Spleen (tissue), 11 donors: ENCODE results near the gene NME8. TPM values are rescaled to one million over a fixed set of nuclear protein-coding genes. Genes with fewer than 3 reads are reported as not detected.

Source experiments
- DNase-seq: peaks from one replicate; pipeline ENCODE4 v3.0.0-alpha.2; 2020
- H3K27ac ChIP-seq, 8 donors: fragments of 200-600 bp; sonication (generic) in 7 of 8; 1 replicate in 4 of 8; 2 replicates in 4 of 8; pipeline versions ENCODE4 v1.5.0 to v1.8.0; 2016 to 2021; ENCODE audit warnings: inconsistent platforms in 4 of 8, mild to moderate bottlenecking in 4 of 8, moderate library complexity in 1 of 8
- H3K27me3 ChIP-seq, 7 donors: fragments of 200-600 bp; sonication (generic) in 6 of 7; replicated peaks in 1 of 7; 1 replicate in 4 of 7; 2 replicates in 3 of 7; pipeline versions ENCODE4 v1.5.0 to v1.8.0; 2016 to 2021; ENCODE audit warnings: inconsistent platforms in 3 of 7, mild to moderate bottlenecking in 1 of 7
- H3K36me3 ChIP-seq, 6 donors: fragments of 200-600 bp; sonication (generic) in 5 of 6; 1 replicate in 4 of 6; 2 replicates in 2 of 6; pipeline versions ENCODE4 v1.5.0 to v1.8.0; 2016 to 2021; ENCODE audit warnings: inconsistent platforms in 2 of 6
- H3K4me1 ChIP-seq, 6 donors: fragments of 200-600 bp; sonication (generic) in 5 of 6; 1 replicate in 3 of 6; 2 replicates in 3 of 6; pipeline versions ENCODE4 v1.5.0 to v1.8.0; 2016 to 2021; ENCODE audit warnings: inconsistent platforms in 3 of 6
- H3K4me3 ChIP-seq, 8 donors: fragments of 200-600 bp; sonication (generic) in 7 of 8; 1 replicate in 4 of 8; 2 replicates in 4 of 8; pipeline versions ENCODE4 v1.5.0 to v1.8.0; 2016 to 2021; ENCODE audit warnings: inconsistent platforms in 4 of 8, mild to moderate bottlenecking in 4 of 8, moderate library complexity in 2 of 8
- H3K9me3 ChIP-seq, 8 donors: fragments of 200-600 bp; sonication (generic) in 7 of 8; 1 replicate in 4 of 8; 2 replicates in 4 of 8; pipeline versions ENCODE4 v1.5.0 to v1.8.0; 2016 to 2021; ENCODE audit warnings: inconsistent platforms in 4 of 8
- CTCF ChIP-seq, 11 experiments: fragments of 200-600 bp in 7 of 11; fragments of 450-650 bp in 4 of 11; sonication (generic) in 4 of 11; IDR thresholded peaks in 8 of 11; conservative IDR thresholded peaks in 3 of 11; 1 replicate in 7 of 11; 2 replicates in 4 of 11; pipeline versions ENCODE4 v1.4.0 to v1.8.0; 2016 to 2021; ENCODE audit warnings: antibody characterized with exemption in 11 of 11, inconsistent platforms in 4 of 11, mild to moderate bottlenecking in 1 of 11
- POLR2A ChIP-seq, 3 donors: fragments of 450-650 bp; IDR thresholded peaks; one replicate each; pipeline ENCODE4 v1.5.1; 2017; ENCODE audit warnings: antibody characterized with exemption in 3 of 3, mild to moderate bottlenecking in 1 of 3
- POLR2AphosphoS5 ChIP-seq, 3 donors: sonication (generic); formaldehyde crosslinking; IDR thresholded peaks; one replicate each; pipeline ENCODE4 v1.5.1; 2017; ENCODE audit warnings: antibody characterized with exemption in 3 of 3
- WGBS, 5 donors: extraction: QIAGEN DNeasy Blood & Tissue Kit in 3 of 5; methylation state at CpG; one replicate each; pipeline versions ENCODE4 v1.1.5 to v1.1.7; 2013 to 2018; 5-methylcytosine and 5-hydroxymethylcytosine counted together
- intact Hi-C: fragments of 100-400 bp; cut with DNase I; formaldehyde crosslinking; loops from one replicate; pipeline ENCODE4 v1.15.0; 2023; ENCODE audit warnings: low total_unique reads
- polyA plus RNA-seq, 3 donors: library from polyadenylated mRNA; stranded (reverse); fragments of 200-250 nt; gene quantifications; one replicate each; pipeline ENCODE4 v1.2.1, GENCODE V29; 2013
- total RNA-seq, 7 donors: library from RNA; depleted of rRNA in 3 of 7; stranded (reverse); fragments of >200 nt in 3 of 7; fragmentation: NEBNext Ultra II Directional in 4 of 7; extraction: Animal tissue kit (Norgen Biotek cat#: 25700) in 4 of 7; gene quantifications; one replicate each; pipeline versions ENCODE4 v1.1.0 to v1.2.1, GENCODE V29; 2016 to 2021
- donor health status: healthy with polysubstance abuse.
- donor health status: DM: no; HTN: no; CAD: no; lungs with moderate emphysema.
- donor health status: DM: no; HTN: no; CAD: no.
- donor health status: Bipolar disorder and iron deficiency.
- donor health status: healthy.
- donor health status: DM: no; HTN: no; CAD: no.
- donor health status: DM: yes; HTN: yes; CAD: no.

Gene NME8
- total and polyA plus RNA-seq, 10 donors, result 0.59 to 4.6 (median 2.6) TPM

- Histone ChIP-seq H3K9me3 (peaks cover 5 to 17% (median 10%) of the 10 kb centered on the region in 8 donors), H3K4me3 (no peak overlapping the region), H3K27me3 (no peaks in the 10 kb centered on the region), H3K36me3 (no peaks in the 10 kb centered on the region), H3K27ac (no peak overlapping the region), H3K4me1 (no peaks in the 10 kb centered on the region)
- WGBS, 5 donors, result 79 to 93% (median 86%) methylated on average over 5 of the region's 5 CpGs
- TF ChIP-seq CTCF (IDR thresholded peaks at IDR 0.05 in 8 of 11, conservative IDR thresholded peaks at IDR 0.05 in 3 of 11), result no peak
- no peak for TF ChIP-seq POLR2A (IDR thresholded peaks at IDR 0.05)
- no peak for TF ChIP-seq POLR2AphosphoS5 (IDR thresholded peaks at IDR 0.05)
- DNase-seq, result no peak
- intact Hi-C loops, result no loop called here
Observed at GRCh38 chr7:37930226-37930948, 82.0 kb downstream of the NME8 start.

- 73 to 90% (median 82%) methylated on average over 2 of the region's 2 CpGs for WGBS, 5 donors
- intact Hi-C loops, result no loop called here
Observed at GRCh38 chr7:37932543-37932942, 84.1 kb downstream of the NME8 start.

GRCh38 chr7:37933018-37933566 lies 84.7 kb downstream of the NME8 start:
- peaks cover 0 to 25% (median 13%) of the 10 kb centered on the region in 8 donors for H3K9me3 ChIP-seq
- no peaks in the 10 kb centered on the region for H3K27me3 ChIP-seq
- DNase-seq, result no peak
- TF ChIP-seq CTCF (IDR thresholded peaks at IDR 0.05 in 8 of 11, conservative IDR thresholded peaks at IDR 0.05 in 3 of 11) (no peak), POLR2A (IDR thresholded peaks at IDR 0.05) (no peak), POLR2AphosphoS5 (IDR thresholded peaks at IDR 0.05) (no peak)
- intact Hi-C loops, result no loop called here
- no peak overlapping the region for H3K27ac ChIP-seq
- 87 to 96% (median 95%) methylated on average over 9 of the region's 9 CpGs for WGBS, 5 donors
- H3K36me3 ChIP-seq, result no peaks in the 10 kb centered on the region
- H3K4me3 ChIP-seq, result no peak overlapping the region
- H3K4me1 ChIP-seq, result no peaks in the 10 kb centered on the region

More at GRCh38 chr7:37932543-37932942, 84.1 kb downstream of the NME8 start:
- no peak overlapping the region for H3K4me3 ChIP-seq
- no peaks in the 10 kb centered on the region for H3K36me3 ChIP-seq
- no peaks in the 10 kb centered on the region for H3K27me3 ChIP-seq
- H3K9me3 ChIP-seq, result peaks cover 0 to 20% (median 12%) of the 10 kb centered on the region in 8 donors
- H3K27ac ChIP-seq, result no peak overlapping the region
- no peaks in the 10 kb centered on the region for H3K4me1 ChIP-seq
- no peak for DNase-seq
- TF ChIP-seq CTCF (IDR thresholded peaks at IDR 0.05 in 8 of 11, conservative IDR thresholded peaks at IDR 0.05 in 3 of 11) (no peak), POLR2A (IDR thresholded peaks at IDR 0.05) (no peak)

- peak overlapping the region in 3 of 8 donors; percentile 1 to 12 (median 9) for H3K27ac ChIP-seq
- no peak overlapping the region for H3K4me3 ChIP-seq
- peaks cover 0 to 8% (median 3%) of the 10 kb centered on the region in 8 donors for H3K9me3 ChIP-seq
- no peaks in the 10 kb centered on the region for H3K27me3 ChIP-seq
- H3K36me3 ChIP-seq, result no peaks in the 10 kb centered on the region
- DNase-seq, result peak; percentile 76
- intact Hi-C loops, result no loop called here
- H3K4me1 ChIP-seq, result peaks cover 0 to 5% (median 0%) of the 10 kb centered on the region in 6 donors
- TF ChIP-seq POLR2A (IDR thresholded peaks at IDR 0.05) (no peak), CTCF (IDR thresholded peaks at IDR 0.05 in 8 of 11, conservative IDR thresholded peaks at IDR 0.05 in 3 of 11) (no peak), POLR2AphosphoS5 (IDR thresholded peaks at IDR 0.05) (peak in 2 of 3 donors; percentile 46 to 61)
- WGBS, 5 donors, result 60 to 83% (median 74%) methylated on average over 12 of the region's 12 CpGs
Observed at GRCh38 chr7:37942934-37943610, 94.7 kb downstream of the NME8 start.
